SK-N-MC (cell line): ENCODE results near the gene HS3ST4.
"Not testable (repeated sequence)": the region's sequence is repeated elsewhere in the genome, so short reads cannot be mapped to it uniquely, and the experiment has no call there.

Experiments
- DNase-seq: peaks from one replicate; pipeline ENCODE4 v3.0.0-alpha.2; 2011; ENCODE audit warnings: low read depth, low spot score
- H3K27ac ChIP-seq: fragments of 200-600 bp; sonication (generic); 2 replicates; pipeline ENCODE4 v1.5.1; 2016; ENCODE audit warnings: mixed run types
- H3K36me3 ChIP-seq: fragments of 200-600 bp; sonication (generic); 2 replicates; pipeline ENCODE4 v1.6.1; 2017; ENCODE audit warnings: antibody characterized with exemption, low read length, mixed read lengths; ENCODE audit not compliant: insufficient read depth
- H3K4me3 ChIP-seq: fragments of 200-600 bp; sonication (generic); 2 replicates; pipeline ENCODE4 v1.5.1; 2016
- H3K9ac ChIP-seq: fragments of 200-600 bp; sonication (generic); 2 replicates; pipeline ENCODE4 v1.8.0; 2017; ENCODE audit warnings: mixed run types, mixed read lengths; ENCODE audit not compliant: insufficient read length
- H3K9me3 ChIP-seq: fragments of 200-600 bp; sonication (generic); 2 replicates; pipeline ENCODE4 v1.6.1; 2017; ENCODE audit warnings: low read depth, mild to moderate bottlenecking, antibody characterized with exemption, low read length, moderate library complexity, mixed read lengths
- EZH2 ChIP-seq: fragments of 200-600 bp; sonication (generic); IDR thresholded peaks from one replicate; pipeline ENCODE4 v1.6.1; 2017; ENCODE audit warnings: antibody characterized with exemption
- FOXP2 ChIP-seq: optimal IDR thresholded peaks from 2 replicates; pipeline ENCODE3; 2011; ENCODE audit warnings: mild to moderate bottlenecking, moderate library complexity; ENCODE audit not compliant: insufficient read depth; ENCODE audit errors: extremely low read length, control extremely low read depth
- POLR2AphosphoS5 ChIP-seq: IDR thresholded peaks from 2 replicates; pipeline ENCODE4 v1.6.1; 2012; ENCODE audit warnings: mild to moderate bottlenecking, low read depth, low read length, borderline replicate concordance

HS3ST4 gene

GRCh38 chr16:25747160-25747758, 55.5 kb downstream of the HS3ST4 start:
- peaks cover 41% of the 10 kb centered on the region for H3K36me3 ChIP-seq

GRCh38 chr16:25748092-25748654, 56.4 kb downstream of the HS3ST4 start:
- Histone ChIP-seq H3K9me3 (no peaks in the 10 kb centered on the region), H3K27ac (no peak overlapping the region), H3K4me3 (no peak overlapping the region), H3K36me3 (peaks cover 40% of the 10 kb centered on the region), H3K9ac (no peak overlapping the region)
- DNase-seq, result no peak
- no peak for TF ChIP-seq FOXP2
- no peak for TF ChIP-seq EZH2
- no peak for TF ChIP-seq POLR2AphosphoS5

More at GRCh38 chr16:25747160-25747758, 55.5 kb downstream of the HS3ST4 start:
- no peak for TF ChIP-seq FOXP2
- TF ChIP-seq EZH2, result no peak
- TF ChIP-seq POLR2AphosphoS5, result no peak
- Histone ChIP-seq H3K4me3 (no peak overlapping the region), H3K27ac (no peak overlapping the region), H3K9me3 (no peaks in the 10 kb centered on the region), H3K9ac (no peak overlapping the region)
- DNase-seq, result no peak

GRCh38 chr16:25750488-25751216, 58.9 kb downstream of the HS3ST4 start:
- TF ChIP-seq FOXP2 (no peak), POLR2AphosphoS5 (no peak), EZH2 (no peak)

GRCh38 chr16:25751230-25751835, 59.6 kb downstream of the HS3ST4 start:
- TF ChIP-seq EZH2 (no peak), FOXP2 (no peak), POLR2AphosphoS5 (no peak)
- peak overlapping the region; percentile 37; the same call in 1 of the 2 replicates for H3K27ac ChIP-seq
- DNase-seq, result no peak
- H3K4me3 ChIP-seq, result no peak overlapping the region
- H3K36me3 ChIP-seq, result peaks cover 61% of the 10 kb centered on the region
- no peaks in the 10 kb centered on the region for H3K9me3 ChIP-seq
- no peak overlapping the region for H3K9ac ChIP-seq

More at GRCh38 chr16:25750488-25751216, 58.9 kb downstream of the HS3ST4 start:
- Histone ChIP-seq H3K27ac (0 out of 2 replicates have a peak overlapping the region, but pooled peaks have one; percentile 0), H3K9ac (no peak overlapping the region), H3K36me3 (peaks cover 55% of the 10 kb centered on the region), H3K4me3 (no peak overlapping the region), H3K9me3 (no peaks in the 10 kb centered on the region)
- DNase-seq, result no peak

- no peak for DNase-seq
- H3K4me3 ChIP-seq, result no peak overlapping the region
- no peak for TF ChIP-seq EZH2
- no peak overlapping the region for H3K9ac ChIP-seq
- no peaks in the 10 kb centered on the region for H3K9me3 ChIP-seq
- no peaks in the 10 kb centered on the region; the same call in 1 of the 2 replicates for H3K36me3 ChIP-seq
- H3K27ac ChIP-seq, result no peak overlapping the region
These were observed 72.7 kb downstream of the HS3ST4 start for GRCh38 chr16:25764466-25764865.

- Histone ChIP-seq H3K4me3 (no peak overlapping the region), H3K27ac (no peak overlapping the region), H3K9me3 (no peaks in the 10 kb centered on the region), H3K36me3 (peaks cover 23% of the 10 kb centered on the region; the same call in 1 of the 2 replicates), H3K9ac (no peak overlapping the region)
- no peak for TF ChIP-seq FOXP2
- TF ChIP-seq EZH2, result no peak
- TF ChIP-seq POLR2AphosphoS5, result no peak
- no peak for DNase-seq
These were observed 79.5 kb downstream of the HS3ST4 start for GRCh38 chr16:25771216-25771615.

GRCh38 chr16:25771812-25772568, 80.2 kb downstream of the HS3ST4 start:
- DNase-seq, result no peak
- TF ChIP-seq POLR2AphosphoS5, result no peak
- TF ChIP-seq FOXP2, result no peak
- TF ChIP-seq EZH2, result no peak
- H3K4me3 ChIP-seq, result no peak overlapping the region
- no peaks in the 10 kb centered on the region for H3K9me3 ChIP-seq
- peaks cover 23% of the 10 kb centered on the region; the same call in 1 of the 2 replicates for H3K36me3 ChIP-seq
- no peak overlapping the region for H3K9ac ChIP-seq
- no peak overlapping the region for H3K27ac ChIP-seq

- not testable (repeated sequence) for DNase-seq, H3K4me3 ChIP-seq, H3K9ac ChIP-seq, H3K9me3 ChIP-seq, H3K27ac ChIP-seq
- peaks cover 44% of the 10 kb centered on the region for H3K36me3 ChIP-seq
These were observed 84.5 kb downstream of the HS3ST4 start for GRCh38 chr16:25776214-25776613.
